Adipose tissue (tissue), 3 donors: ENCODE data around the gene PCDH9. TPM values are rescaled to one million over a fixed set of nuclear protein-coding genes. Genes with fewer than 3 reads are reported as not detected.

Experiments used
- H3K27ac ChIP-seq: one replicate; pipeline ENCODE4 v1.5.1; 2013; ENCODE audit warnings: low read depth, low read length
- WGBS, 3 donors: extraction: QIAGEN DNeasy Blood & Tissue Kit; methylation state at CpG; one replicate each; pipeline ENCODE4 v1.1.7; 2013; 5-methylcytosine and 5-hydroxymethylcytosine counted together
- polyA plus RNA-seq, 3 donors: library from polyadenylated mRNA; stranded (reverse); fragments of 200-250 nt; gene quantifications; one replicate each; pipeline ENCODE4 v1.2.3, GENCODE V29; 2013
- donor health status: healthy with polysubstance abuse.
- donor health status: Bipolar disorder and iron deficiency.
- donor health status: healthy.

Gene PCDH9
- polyA plus RNA-seq, 3 donors, result 0.49 to 1.7 (median 1.0) TPM

GRCh38 chr13:66859934-66860877 is 369.9 kb downstream of the PCDH9 start:
- H3K27ac ChIP-seq, result no peak overlapping the region
- 75 to 84% (median 83%) methylated on average over 8 of the region's 8 CpGs for WGBS, 3 donors

GRCh38 chr13:66859078-66859477 is 371.1 kb downstream of the PCDH9 start:
- H3K27ac ChIP-seq, result no peak overlapping the region
- WGBS, 3 donors, result 71 to 85% (median 75%) methylated on average over 2 of the region's 2 CpGs

GRCh38 chr13:66858163-66858562 is 372.0 kb downstream of the PCDH9 start:
- H3K27ac ChIP-seq, result no peak overlapping the region
- WGBS, 3 donors, result 79 to 88% (median 82%) methylated on average over 3 of the region's 3 CpGs

- WGBS, 3 donors, result 63 to 73% (median 69%) methylated on average over 1 of the region's 1 CpG
- no peak overlapping the region for H3K27ac ChIP-seq
These were observed 375.0 kb downstream of the PCDH9 start for GRCh38 chr13:66855131-66855530.

- no peak overlapping the region for H3K27ac ChIP-seq
These were observed 376.6 kb downstream of the PCDH9 start for GRCh38 chr13:66853564-66853963.

GRCh38 chr13:66849706-66850105 is 380.4 kb downstream of the PCDH9 start:
- no peak overlapping the region for H3K27ac ChIP-seq
- WGBS, 3 donors, result 82 to 88% (median 87%) methylated on average over 4 of the region's 4 CpGs

GRCh38 chr13:66847541-66847940 is 382.6 kb downstream of the PCDH9 start:
- WGBS, 3 donors, result 88 to 93% (median 89%) methylated on average over 6 of the region's 6 CpGs
- H3K27ac ChIP-seq, result no peak overlapping the region

GRCh38 chr13:66845393-66845792 is 384.7 kb downstream of the PCDH9 start:
- 94 to 96% (median 95%) methylated on average over 10 of the region's 10 CpGs for WGBS, 3 donors
- no peak overlapping the region for H3K27ac ChIP-seq

GRCh38 chr13:66844933-66845332 is 385.2 kb downstream of the PCDH9 start:
- no peak overlapping the region for H3K27ac ChIP-seq
- 83 to 95% (median 90%) methylated on average over 7 of the region's 7 CpGs for WGBS, 3 donors

- no peak overlapping the region for H3K27ac ChIP-seq
- WGBS, 3 donors, result 47 to 86% (median 83%) methylated on average over 2 of the region's 2 CpGs
These were observed 387.4 kb downstream of the PCDH9 start for GRCh38 chr13:66842766-66843165.

GRCh38 chr13:66840621-66841020 is 389.5 kb downstream of the PCDH9 start:
- 96 to 98% (median 97%) methylated on average over 3 of the region's 3 CpGs for WGBS, 3 donors
- no peak overlapping the region for H3K27ac ChIP-seq

- H3K27ac ChIP-seq, result no peak overlapping the region
- 67 to 74% (median 69%) methylated on average over 10 of the region's 10 CpGs for whole genome bisulfite sequencing, 3 donors
These were observed 392.9 kb downstream of the PCDH9 start for GRCh38 chr13:66837246-66837645.

- no peak overlapping the region for H3K27ac ChIP-seq
- 26 to 45% (median 37%) methylated on average over 9 of the region's 9 CpGs for WGBS, 3 donors
These were observed 395.0 kb downstream of the PCDH9 start for GRCh38 chr13:66835040-66835628.

GRCh38 chr13:66830940-66831716 is 399.0 kb downstream of the PCDH9 start:
- H3K27ac ChIP-seq, result no peak overlapping the region
- 48 to 79% (median 57%) methylated on average over 2 of the region's 2 CpGs for WGBS, 3 donors

- 28 to 88% (median 75%) methylated on average over 2 of the region's 2 CpGs for WGBS, 3 donors
- no peak overlapping the region for H3K27ac ChIP-seq
These were observed 400.3 kb downstream of the PCDH9 start for GRCh38 chr13:66829803-66830202.

- whole genome bisulfite sequencing, 3 donors, result 43 to 51% (median 47%) methylated on average over 1 of the region's 1 CpG
- no peak overlapping the region for H3K27ac ChIP-seq
These were observed 403.7 kb downstream of the PCDH9 start for GRCh38 chr13:66826398-66826797.

GRCh38 chr13:66821551-66821950 is 408.6 kb downstream of the PCDH9 start:
- 67 to 76% (median 70%) methylated on average over 1 of the region's 1 CpG for WGBS, 3 donors
- H3K27ac ChIP-seq, result no peak overlapping the region

- H3K27ac ChIP-seq, result no peak overlapping the region
These were observed 418.7 kb downstream of the PCDH9 start for GRCh38 chr13:66811455-66811854.

- no peak overlapping the region for H3K27ac ChIP-seq
- 92 to 95% (median 94%) methylated on average over 1 of the region's 1 CpG for WGBS, 3 donors
These were observed 420.7 kb downstream of the PCDH9 start for GRCh38 chr13:66809485-66809884.
